GM21381 (cell line): ENCODE data around the gene EVX2.

Experiments
- ATAC-seq: cut with Tn5 transposase; IDR thresholded peaks from one replicate; pipeline ENCODE4 v1.9.1; 2021; ENCODE audit warnings: mild to moderate bottlenecking, moderate library complexity; ENCODE audit not compliant: unreplicated experiment

The EVX2 gene

GRCh38 chr2:176083796-176084261, at the start of gene EVX2:
Gene EVX2, minus strand, starts transcription at chr2:176083962. Its CDS starts 186 bp downstream, at chr2:176083776.
- no peak for ATAC-seq

GRCh38 chr2:176133389-176133788, 49.6 kb upstream of the EVX2 start:
- ATAC-seq, result no peak

DNA sequence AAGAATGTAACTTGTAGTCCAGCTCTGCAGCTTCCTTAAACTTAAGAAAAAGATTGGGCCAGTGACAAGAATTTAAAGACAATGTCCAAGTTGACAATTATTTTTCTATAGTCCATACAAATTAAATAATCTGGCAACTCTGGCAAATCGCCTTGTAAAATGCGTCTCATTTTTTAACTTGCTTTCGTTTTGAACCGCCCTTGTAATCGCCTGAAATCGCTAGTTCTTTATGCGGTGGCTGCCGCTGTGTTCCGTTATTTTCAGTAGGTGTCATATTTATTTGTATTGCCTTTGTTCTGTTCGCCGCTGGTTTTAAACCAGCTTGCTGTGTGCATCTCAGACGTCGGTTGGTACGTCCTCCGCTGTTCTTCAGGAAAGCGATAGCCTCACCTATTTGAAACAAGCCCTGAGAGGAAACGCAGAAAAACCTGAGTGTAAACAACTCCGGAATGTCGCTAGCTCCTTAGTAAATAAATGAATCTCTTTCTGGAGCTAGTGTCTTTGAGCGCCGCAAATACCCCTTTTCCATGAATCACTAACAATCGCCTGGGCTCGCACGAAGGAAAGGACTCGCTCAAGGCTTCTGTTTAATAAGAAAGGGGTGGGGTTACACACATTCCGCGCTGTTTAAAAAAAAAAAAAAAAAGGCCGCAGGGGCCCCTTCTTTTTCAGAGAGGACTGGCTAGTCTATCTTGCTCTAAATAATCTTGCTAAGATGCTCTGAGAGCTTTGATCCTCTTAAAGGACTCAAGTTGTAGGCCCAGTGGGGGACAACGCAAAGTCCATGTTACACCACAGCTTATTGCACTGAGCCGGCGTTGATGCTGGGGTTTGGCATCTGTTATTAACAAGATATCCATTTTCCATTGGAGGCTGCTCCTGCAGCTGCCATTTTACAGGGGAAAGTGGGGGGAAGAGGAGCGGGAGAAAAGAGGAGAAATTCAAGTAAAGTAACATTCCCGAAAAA, 48.7 kb upstream of the EVX2 start:
- no peak for ATAC-seq

DNA sequence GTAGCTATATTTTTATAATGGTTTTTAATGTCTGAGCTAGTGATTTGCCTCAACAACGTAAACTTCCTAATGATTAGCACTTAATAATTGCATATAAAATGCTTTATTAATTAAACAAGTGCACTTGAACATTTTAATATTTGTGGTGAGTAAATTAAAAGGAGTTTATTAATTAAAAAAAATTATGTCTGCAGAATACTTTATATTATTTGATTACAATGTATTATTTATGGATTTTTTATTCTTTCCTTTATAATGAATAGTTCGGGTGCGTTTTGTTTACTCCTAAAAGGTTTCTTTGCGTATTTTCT, 48.0 kb upstream of the EVX2 start:
- ATAC-seq, result no peak

GRCh38 chr2:176130957-176131847, 47.4 kb upstream of the EVX2 start:
- no peak for ATAC-seq

DNA sequence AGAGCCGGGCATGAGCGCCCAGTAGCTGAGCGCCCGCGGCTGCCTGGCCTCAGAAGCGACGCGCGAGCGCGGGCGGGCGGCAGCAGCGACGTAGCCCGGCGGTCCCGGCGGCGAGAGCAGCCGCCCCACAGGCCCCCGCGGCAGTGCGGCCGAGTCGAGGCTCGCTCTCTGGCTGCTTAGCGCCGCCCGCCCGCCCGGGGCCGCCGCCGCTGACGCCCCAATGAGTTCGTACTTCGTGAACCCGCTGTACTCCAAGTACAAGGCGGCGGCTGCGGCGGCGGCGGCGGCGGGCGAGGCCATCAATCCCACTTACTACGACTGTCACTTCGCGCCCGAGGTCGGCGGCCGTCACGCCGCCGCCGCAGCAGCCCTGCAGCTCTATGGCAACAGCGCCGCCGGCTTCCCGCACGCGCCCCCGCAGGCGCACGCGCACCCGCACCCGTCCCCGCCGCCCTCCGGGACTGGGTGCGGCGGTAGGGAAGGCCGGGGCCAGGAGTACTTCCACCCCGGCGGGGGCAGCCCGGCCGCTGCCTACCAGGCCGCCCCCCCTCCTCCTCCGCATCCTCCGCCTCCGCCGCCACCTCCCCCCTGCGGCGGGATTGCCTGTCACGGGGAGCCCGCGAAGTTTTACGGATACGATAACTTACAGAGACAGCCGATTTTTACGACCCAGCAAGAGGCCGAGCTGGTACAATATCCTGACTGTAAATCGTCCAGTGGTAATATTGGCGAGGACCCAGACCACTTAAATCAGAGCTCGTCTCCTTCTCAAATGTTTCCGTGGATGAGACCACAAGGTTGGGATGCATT, 46.6 kb upstream of the EVX2 start:
- no peak for ATAC-seq

DNA sequence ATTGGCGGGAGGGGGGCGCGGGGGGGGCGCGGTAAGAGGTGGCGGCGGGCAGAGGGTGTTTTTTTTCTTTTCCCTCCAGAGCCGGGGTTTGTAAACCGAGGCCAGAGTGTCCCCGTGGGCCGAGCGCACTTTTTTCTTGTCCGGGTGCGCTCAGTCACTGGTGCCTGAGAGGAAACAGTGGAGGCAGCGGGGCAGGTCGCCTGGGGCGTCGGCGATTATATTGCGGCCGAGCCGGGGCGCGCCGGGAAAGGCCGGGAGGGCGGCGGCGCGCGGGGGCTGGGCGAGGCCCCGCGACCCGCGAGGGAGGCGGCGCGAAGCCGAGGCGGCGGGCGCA, 46.0 kb upstream of the EVX2 start:
- ATAC-seq, result no peak

- ATAC-seq, result no peak
These were observed 45.4 kb upstream of the EVX2 start, which contains the start of gene HOXD8 for GRCh38 chr2:176128982-176129796. Gene HOXD8, plus strand, starts transcription at chr2:176129705. Its CDS starts 662 bp downstream, at chr2:176130367.

DNA sequence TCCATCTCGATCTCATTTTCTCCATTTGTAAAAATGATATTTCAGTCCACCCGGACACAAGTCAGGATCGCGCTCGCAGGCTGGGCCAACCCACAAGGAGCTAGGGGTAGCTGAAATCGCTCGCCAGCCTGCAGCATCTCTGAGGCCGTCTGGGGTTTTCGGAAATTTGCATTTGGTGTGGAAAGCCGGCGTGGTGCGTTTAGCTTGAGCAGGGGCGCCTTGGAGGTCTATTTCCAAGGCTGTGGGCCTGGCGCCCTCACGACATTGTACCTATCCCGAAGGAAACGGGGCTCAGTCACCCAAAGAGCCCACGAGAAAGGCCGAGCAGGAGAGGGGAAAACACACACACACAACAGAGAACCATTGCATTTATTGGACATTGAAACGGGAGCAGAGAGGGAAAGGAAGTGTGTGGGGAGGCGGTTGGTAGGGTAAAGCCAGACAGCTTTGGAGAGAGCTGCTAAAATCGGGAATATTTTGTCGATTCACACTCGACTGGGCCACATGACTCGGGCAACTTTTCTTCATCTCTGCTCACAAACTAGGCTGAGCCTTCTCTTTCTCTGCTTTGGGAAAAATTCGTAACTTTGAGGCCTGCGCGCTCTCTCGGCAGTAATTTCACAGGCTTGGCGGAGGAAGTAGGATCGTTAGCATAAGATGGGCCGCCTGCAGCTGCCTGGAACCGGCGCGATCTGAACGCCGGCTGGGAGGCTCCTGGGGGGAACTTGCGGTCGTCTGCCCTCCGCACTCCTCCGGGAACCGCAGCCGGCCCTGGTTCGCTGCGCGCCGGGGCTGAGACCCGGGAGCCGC, 44.6 kb upstream of the EVX2 start:
- ATAC-seq, result no peak

DNA sequence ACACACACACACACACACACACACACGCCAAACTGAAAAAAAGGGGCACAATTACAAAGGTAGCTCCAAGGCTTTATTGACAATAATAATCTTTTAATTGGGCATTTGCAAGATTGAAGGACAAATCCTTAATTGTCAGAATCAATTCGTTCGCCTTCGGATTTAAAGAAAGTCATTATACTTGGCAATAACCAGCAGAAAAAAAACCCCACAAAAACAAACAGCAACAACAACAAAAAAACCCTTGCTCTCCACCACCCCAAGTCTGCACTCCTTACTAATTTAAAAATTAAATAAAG, 44.0 kb upstream of the EVX2 start:
- ATAC-seq, result no peak

GRCh38 chr2:176126929-176127773, 43.4 kb upstream of the EVX2 start:
- no peak for ATAC-seq

GRCh38 chr2:176125772-176126054, 42.0 kb upstream of the EVX2 start:
- ATAC-seq, result no peak

GRCh38 chr2:176124947-176125771, 41.4 kb upstream of the EVX2 start:
- no peak for ATAC-seq

DNA sequence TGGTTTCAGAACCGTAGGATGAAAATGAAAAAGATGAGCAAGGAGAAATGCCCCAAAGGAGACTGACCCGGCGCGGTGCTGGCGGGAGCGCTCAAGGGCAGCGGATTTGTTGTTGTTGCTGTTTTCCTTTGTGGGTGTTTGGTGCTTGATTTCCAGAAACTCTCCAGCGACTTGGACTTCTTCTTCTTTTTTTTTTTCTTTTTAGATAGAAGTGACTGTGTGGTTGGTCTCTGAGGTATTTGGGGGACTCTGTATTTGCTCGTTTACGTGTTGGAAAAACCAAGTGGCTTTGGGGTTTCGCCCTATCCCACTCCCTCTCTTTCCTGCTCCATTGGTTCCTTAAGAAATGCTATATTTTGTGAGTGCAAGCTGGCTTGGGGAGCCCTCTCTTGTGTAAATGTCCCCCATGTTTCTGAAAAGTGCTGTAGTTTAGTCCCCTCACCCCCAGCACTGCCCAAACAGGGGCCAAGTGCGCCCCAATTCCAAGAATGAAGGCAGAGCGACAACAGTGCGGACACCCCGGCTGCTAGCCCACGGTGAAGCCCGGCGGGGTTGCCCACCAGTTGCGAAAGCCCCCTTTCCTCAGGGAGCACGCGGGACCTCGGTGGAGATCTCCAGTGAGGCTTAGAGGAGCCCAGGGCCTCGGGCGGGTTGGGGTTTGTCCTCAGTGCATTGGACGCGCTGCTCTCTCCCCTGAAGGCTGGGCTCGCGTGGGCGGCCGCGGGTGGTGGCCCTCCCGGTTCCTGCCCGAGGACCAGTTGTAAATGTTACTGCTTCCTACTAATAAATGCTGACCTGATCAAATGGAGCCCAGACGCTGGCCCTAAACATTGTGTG, 40.6 kb upstream of the EVX2 start:
- no peak for ATAC-seq

DNA sequence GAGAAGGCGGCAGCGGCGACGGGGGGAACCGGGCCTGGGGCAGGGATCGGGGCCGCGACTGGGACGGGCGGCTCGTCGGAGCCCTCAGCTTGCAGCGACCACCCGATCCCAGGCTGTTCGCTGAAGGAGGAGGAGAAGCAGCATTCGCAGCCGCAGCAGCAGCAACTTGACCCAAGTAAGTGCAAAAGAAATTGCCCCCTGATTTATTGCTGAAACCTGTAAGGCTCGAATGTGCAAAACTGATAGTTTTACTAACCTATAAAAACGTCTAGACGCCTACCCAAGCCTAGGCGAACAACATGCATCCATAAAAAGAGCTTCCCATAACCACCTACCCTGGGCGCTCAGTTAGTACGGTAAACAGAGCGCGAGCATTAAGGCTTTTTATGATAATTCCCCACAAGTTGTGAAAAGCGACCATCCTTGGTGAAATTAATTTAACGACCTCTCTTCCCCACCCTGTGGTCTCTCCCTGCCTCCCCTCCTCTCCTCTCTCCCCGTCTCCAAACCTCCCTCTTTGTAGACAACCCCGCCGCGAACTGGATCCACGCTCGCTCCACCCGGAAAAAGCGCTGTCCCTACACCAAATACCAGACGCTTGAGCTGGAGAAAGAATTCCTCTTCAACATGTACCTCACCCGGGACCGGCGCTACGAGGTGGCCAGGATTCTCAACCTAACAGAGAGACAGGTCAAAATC, 39.8 kb upstream of the EVX2 start:
- no peak for ATAC-seq

GRCh38 chr2:176122683-176123410, 39.1 kb upstream of the EVX2 start, which contains the start of gene HOXD9:
Gene HOXD9, plus strand, starts transcription at chr2:176122719. Its CDS starts 50 bp downstream, at chr2:176122769.
- ATAC-seq, result no peak
